ENCODE data around the gene FRMD4B.

FRMD4B gene

GRCh38 chr3:69200384-69201068 is 185.4 kb downstream of the FRMD4B start:
- DNase-seq (ENCODE audit: low spot score) = no peak

DNA sequence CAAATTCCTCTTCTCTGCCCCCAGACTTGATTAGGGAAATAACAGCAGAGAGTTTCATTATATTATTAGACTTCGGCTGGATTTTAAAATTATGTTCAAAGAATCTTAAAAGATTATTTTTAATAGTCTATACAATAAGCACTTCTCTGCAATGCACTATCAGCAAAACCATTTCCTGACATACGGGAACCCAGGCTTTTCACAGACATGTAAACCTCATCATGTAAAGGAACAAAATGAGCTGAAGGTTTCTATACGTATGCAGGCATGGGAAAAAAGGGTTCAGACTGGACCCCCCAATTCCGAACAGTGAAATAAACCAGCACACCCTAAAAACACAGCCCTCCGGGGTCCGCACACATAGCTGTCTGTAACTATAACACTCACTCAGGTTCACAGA is 185.9 kb downstream of the FRMD4B start:
- DNase-seq (ENCODE audit: low spot score) = no peak

DNA sequence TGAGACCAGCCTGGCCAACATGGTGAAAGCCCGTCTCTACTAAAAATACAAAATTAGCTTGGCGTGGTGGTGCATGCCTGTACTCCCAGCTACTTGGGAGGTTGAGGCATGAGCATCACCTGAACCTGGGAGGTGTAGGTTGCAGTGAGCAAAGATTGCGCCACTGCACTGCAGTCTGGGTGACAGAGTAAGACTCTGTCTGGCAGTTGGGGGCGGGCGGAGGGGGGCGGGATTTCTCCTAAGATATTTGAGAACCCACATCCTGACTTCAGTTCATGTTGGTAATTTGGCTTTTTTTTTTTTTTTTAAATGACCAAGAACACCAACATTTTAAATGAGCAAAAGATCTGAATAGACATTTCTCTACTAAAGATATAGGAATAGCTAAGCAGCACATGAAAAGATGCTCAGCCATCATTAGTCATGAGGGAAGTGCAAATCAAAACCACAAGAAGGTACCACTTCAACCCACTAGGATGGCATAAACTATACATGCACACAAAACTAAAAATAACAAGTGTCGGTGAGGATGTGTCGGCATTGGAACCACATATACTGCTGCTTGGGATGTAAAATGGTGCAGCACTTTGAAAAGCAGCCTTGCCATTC is 187.9 kb downstream of the FRMD4B start:
- no peak for DNase-seq (ENCODE audit: low spot score)

- DNase-seq (ENCODE audit: low spot score) = no peak
Observed at GRCh38 chr3:69197455-69197854, 188.4 kb downstream of the FRMD4B start.

- no peak for DNase-seq (ENCODE audit: low spot score)
Observed at GRCh38 chr3:69196876-69197275, 189.0 kb downstream of the FRMD4B start.

DNA sequence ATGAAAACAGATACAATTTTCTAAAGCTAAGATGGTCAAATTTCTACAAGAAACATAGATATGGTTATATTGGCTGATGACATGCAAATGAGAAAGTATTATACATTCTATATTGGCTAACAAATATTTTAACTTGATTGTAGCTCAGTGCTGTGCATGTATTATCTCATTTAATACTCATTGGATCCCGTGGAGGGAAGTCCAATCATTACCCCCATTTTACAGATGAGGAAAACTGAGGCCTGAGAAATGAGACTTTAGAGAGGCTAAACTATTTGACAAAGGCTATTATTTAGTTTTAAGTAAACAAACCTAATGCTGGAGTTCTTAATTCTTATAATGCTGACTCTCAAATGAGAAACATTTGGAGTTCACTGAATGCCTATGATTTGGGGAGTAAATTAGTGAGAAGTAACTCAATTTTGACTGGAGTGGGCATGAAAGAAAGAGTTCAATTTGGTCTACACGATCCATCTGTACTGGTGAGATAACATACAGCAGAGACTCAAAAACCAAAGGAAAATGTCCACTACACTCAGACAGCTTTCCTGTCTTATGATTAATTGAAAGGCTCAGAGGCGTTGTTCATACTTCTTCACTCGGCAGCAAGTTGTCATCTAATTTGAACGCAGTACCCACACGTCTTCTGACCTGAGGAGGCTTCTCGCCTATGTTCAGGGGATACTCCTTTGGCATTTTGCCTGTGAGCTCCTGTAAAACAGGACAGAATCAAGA is 191.3 kb downstream of the FRMD4B start:
- DNase-seq (ENCODE audit: low spot score) = no peak

- DNase-seq (ENCODE audit: low spot score) = no peak
Observed at GRCh38 chr3:69193749-69194148, 192.1 kb downstream of the FRMD4B start.

DNA sequence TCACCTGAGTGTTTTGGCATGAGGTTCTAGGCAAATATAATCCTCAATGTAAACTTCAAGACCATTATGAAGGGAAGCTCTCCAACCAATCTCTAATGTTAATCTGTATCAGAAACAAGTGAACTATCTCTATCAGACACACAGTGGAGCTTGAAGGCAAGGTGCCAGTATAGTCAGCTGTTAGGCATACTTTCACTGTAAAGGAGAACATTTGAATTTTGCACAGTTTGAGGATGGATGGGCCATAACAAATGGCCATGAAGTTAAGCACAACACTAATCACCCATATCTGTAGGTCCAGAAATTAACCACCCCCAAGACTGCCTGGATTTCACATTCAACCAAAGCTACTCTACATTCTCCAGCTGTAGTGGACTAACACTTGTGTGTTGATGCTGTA is 194.4 kb downstream of the FRMD4B start:
- DNase-seq (ENCODE audit: low spot score) = no peak

GRCh38 chr3:69189487-69189886 is 196.4 kb downstream of the FRMD4B start:
- no peak for DNase-seq (ENCODE audit: low spot score)

DNA sequence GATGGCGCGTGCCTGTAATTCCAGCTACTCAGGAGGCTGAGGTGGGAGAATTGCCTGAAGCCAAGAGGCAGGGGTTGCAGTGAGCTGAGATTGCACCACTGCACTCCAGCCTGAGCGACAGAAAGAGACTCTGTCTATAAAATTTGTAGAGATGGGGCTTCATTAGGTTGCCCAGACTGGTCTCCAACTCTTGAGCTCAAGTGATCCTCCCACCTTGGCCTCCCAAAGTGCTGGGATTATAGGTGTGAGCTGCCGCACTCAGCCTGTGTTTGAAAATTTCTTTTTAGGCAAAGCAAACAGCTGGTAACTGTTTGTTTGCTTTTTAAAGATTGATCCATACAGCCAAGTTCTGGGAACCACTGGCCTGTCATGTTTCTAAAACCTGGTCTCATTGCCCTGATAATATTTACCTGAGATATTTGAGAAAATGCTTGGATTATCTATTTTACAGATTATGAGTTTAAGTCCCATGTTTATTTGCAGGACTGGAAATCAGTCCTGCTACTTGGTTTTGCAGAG is 199.3 kb downstream of the FRMD4B start:
- DNase-seq (ENCODE audit: low spot score) = no peak

DNA sequence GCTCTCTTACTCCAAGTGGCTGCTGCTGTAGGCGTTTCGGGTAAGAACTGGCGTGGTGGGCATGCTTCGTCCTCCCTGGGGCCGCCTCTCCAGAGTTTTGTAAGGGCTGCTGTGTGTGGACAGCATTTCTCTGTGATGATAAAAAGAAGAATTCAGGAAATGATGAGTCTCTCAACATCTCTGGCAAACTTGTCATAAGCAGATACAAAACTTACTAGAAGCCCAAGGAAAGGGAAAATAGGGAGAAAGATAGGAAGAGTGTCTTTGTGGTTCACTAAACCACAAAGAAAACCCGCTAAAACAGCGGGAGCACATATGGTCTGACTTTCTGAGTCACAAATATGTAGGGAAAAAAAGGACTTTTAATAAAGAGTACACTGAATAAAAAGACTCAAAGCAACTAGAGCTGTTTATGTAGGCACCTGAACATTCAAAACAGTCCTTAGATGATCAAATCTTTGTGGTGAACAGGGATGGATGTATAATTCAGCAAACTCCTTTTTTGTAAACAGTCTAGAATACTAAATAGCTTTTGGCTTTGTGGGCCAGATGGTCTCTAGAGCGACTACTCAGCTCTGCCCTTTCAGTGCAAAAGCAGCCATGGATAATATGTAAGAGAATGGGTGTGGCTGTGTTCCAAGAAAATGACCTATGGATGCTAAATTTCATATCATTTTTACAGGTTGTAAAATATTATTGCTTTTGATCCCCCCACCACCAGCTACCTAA is 203.1 kb downstream of the FRMD4B start:
- peak; percentile 66 for DNase-seq (ENCODE audit: low spot score)

DNA sequence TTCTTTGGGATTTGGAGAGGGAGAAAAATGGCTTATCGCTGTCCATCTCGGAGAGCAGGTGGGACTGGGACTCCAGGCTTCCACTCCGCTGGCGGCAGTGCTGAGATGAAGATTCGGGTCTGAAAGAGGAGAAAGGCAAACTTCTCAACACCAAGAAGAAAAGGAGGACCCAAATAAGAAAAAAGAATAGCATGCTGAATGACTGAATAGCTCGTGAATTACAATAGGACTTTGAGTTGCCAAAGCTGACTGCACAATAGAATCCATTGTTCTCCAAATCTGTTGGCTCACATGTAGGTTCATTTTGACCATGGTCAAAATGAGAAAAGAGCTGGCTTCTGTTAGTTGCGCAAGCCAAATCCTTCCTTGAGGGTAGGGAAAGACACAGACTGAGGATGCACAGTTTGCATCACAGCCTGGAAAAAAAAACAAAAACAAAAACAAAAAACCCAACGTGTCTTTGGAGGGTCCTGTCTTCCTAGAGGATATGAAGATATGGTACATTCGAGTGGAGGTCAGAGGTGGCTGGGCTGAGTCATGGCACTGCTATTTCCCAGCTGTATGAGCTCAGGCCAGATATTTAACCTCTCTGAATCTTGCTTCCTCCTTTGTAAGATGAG is 204.2 kb downstream of the FRMD4B start:
- DNase-seq (ENCODE audit: low spot score) = peak; percentile 44

- DNase-seq (ENCODE audit: low spot score) = no peak
Observed at GRCh38 chr3:69180869-69181591, 204.9 kb downstream of the FRMD4B start.

- DNase-seq (ENCODE audit: low spot score) = no peak
Observed at GRCh38 chr3:69179740-69180372, 206.0 kb downstream of the FRMD4B start.

GRCh38 chr3:69178838-69179739 is 206.8 kb downstream of the FRMD4B start:
- DNase-seq (ENCODE audit: low spot score) = no peak

DNA sequence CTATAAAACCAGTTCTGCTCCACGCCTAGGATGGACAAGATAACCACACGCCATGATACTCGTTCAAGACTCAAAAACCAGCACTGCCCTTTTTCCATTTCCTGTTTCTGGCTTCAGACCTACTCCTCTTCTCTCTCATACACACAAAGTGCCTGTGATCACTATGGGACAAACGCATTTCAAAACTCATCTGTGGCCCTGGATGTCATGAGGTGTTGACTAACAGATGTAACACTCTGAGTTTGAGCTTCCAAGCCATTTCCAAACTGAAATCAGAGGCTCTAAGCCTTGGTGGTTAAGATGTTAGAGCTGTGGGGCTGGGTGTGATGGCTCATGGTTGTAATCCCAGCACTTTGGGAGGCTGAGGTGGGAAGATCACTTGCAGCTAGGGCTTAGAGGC is 207.8 kb downstream of the FRMD4B start:
- no peak for DNase-seq (ENCODE audit: low spot score)

DNA sequence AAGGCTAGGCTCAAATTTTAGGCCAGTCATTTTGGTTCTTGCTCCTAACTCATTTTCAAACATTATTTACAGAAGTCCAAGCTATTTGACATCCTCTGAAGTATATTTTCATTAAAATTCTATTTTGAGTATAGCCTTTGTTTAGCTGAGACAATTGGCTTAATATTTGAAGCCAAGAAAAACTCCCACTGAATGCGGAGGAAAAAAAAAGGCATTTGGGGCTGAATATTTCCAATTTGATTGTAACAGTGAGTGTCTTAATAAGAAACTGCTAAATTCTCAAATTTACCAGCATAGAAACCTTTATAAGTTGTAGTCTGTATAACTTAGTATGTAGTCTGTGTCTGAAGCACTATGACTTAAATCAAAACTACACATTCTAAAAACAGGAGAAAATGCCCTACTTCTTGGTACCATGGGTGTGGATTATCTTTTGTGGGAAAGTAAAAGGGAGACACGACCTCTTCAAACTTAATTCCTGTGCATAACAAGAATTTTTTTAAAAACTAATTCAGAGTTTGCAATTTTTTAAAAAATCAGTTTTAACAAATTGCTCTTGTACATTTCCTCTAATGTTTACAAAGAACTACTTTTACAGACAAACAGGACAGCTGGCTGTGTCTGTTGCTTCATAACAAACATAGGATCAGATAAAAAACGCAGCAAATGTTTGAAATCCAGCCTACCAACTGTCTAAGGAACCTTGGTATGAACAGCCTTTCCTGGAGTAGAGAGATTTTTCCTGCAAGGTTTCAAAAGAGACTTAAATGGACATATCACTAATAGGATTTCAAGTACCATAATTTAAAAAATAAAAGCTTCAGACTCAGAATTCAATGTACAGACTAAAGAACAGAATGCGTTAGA is 210.8 kb downstream of the FRMD4B start:
- DNase-seq (ENCODE audit: low spot score) = no peak

DNA sequence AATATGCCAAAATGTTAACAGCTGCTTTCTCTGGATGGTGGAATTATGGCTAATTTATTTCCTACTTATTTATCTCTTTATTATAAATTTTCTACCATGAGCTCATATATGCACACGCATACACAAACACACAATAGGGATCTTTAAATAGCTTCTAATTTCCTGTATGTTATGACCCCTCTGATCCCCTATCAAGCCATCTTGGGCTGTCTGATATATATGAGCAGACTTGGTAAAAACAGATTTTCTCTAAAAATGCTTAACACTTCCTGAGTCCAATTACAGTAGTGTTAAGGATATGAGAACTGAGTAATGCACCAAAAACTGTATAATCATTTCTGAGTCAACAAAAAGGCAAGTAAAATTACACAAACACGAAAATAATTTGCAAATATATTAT is 211.4 kb downstream of the FRMD4B start:
- DNase-seq (ENCODE audit: low spot score) = no peak

- DNase-seq (ENCODE audit: low spot score) = no peak
Observed at GRCh38 chr3:69172058-69172457, 213.8 kb downstream of the FRMD4B start.
